ENCODE measurements around the gene NAT10.
"Not testable (repeated sequence)": the region's sequence is repeated elsewhere in the genome, so short reads cannot be mapped to it uniquely, and the experiment has no call there.

NAT10 gene

DNA sequence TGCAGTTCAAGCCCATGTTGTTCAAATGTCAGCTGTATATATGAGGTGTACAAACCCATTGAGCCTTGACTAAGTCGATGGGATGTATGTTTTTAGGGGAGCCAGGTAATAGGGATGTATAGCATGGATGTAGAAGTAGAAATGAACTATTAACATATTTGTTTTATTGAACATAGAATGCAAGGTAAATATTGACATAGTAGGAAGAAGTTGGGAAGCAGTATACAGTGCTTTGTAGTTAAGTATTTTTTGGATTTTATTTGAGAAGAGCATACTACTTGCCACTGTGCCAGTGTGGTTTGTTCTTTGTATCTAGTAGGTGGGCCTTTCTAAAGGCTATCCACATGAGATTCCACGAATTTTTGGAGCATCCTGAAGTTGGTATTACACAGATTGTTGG lies 20.8 kb upstream of the NAT10 start:
- Histone ChIP-seq H3K27ac (no peak overlapping the region), H3K4me3 (no peak overlapping the region)
- no peak for DNase-seq (ENCODE audit: low spot score)
- TF ChIP-seq, protein P1, sequence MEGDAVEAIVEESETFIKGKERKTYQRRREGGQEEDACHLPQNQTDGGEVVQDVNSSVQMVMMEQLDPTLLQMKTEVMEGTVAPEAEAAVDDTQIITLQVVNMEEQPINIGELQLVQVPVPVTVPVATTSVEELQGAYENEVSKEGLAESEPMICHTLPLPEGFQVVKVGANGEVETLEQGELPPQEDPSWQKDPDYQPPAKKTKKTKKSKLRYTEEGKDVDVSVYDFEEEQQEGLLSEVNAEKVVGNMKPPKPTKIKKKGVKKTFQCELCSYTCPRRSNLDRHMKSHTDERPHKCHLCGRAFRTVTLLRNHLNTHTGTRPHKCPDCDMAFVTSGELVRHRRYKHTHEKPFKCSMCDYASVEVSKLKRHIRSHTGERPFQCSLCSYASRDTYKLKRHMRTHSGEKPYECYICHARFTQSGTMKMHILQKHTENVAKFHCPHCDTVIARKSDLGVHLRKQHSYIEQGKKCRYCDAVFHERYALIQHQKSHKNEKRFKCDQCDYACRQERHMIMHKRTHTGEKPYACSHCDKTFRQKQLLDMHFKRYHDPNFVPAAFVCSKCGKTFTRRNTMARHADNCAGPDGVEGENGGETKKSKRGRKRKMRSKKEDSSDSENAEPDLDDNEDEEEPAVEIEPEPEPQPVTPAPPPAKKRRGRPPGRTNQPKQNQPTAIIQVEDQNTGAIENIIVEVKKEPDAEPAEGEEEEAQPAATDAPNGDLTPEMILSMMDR (IDR thresholded peaks at IDR 0.05) = no peak

DNA sequence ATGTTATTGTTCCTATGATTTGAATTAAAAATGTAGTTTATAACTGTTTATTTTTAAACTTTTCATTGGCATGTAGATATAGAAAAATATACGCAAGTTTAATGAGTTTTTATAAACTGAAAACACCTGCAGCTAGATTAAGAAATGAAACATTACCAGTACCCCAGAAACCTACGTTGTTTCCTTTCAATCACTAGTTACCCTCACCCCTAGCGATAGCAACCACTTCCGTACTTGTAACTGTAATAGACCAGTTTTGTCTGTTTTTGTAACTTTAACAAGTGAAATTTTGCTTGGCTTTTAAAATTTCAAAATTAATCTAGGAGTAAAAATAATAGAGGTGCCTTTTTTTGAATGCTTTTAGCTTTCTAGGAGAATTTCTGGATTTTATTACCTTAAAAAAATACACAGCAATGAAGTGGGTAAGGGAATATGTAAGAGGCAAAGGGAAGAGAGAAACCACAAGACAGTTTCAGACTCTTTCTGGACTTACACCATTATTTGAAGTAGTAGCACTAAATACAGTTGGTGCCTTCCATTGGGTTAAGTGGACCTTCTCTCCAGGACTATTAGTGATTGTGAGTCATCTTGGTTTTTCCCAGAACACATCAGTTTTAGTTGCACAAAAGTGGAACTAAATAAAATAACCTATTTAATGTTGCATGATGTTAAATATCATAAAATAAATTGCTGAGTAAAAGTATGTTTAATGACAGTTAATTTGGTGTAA lies 18.7 kb upstream of the NAT10 start:
- DNase-seq (ENCODE audit: low spot score) = no peak
- TF ChIP-seq, protein P1 (IDR thresholded peaks at IDR 0.05) = no peak
- H3K27ac ChIP-seq = no peak overlapping the region
- no peak overlapping the region for H3K4me3 ChIP-seq

DNA sequence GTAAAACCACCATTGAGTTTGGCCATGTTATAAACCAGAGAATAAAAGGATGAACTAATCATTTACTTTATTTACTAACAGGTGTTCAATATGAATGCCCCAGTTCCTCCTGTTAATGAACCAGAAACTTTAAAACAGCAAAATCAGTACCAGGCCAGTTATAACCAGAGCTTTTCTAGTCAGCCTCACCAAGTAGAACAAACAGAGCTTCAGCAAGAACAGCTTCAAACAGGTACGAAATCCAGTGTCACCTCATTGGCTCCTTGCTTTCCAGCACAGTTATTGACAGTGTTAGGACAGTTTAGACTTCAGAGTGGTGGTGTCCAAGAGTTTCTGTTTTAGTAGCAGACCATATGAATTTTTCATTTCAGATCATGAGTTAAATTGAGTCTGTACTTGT lies 13.6 kb upstream of the NAT10 start:
- TF ChIP-seq, protein P1 (IDR thresholded peaks at IDR 0.05) = no peak
- Histone ChIP-seq H3K4me3 (no peak overlapping the region), H3K27ac (no peak overlapping the region)
- DNase-seq (ENCODE audit: low spot score) = no peak

DNA sequence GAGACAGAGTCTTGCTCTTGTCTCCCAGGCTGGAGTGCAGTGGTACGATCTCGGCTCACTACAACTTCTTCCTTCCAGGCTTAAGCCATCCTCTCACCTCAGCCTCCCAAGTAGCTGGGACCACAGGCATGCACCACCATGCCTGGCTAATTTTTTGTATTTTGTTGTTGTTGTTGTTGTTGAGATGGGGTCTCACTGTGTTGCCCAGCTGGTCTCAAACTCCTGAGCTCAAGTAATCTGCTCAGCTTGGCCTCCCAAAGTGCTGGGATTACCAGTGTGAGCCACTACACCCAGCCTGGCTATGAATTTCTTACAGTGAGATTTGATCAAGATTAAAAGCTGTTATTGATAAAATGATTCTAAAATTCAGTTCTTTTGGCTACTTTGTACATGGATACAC lies 10.5 kb upstream of the NAT10 start:
- not testable (repeated sequence) for H3K4me3 ChIP-seq; DNase-seq (ENCODE audit: low spot score); H3K27ac ChIP-seq

- DNase-seq (ENCODE audit: low spot score) = no peak
- Histone ChIP-seq H3K27ac (no peak overlapping the region), H3K4me3 (no peak overlapping the region)
- TF ChIP-seq, protein P1 (IDR thresholded peaks at IDR 0.05) = no peak
Measured at GRCh38 chr11:34098813-34099212, 6.6 kb upstream of the NAT10 start.

GRCh38 chr11:34104680-34105078 lies 750 bp upstream of the NAT10 start:
- Histone ChIP-seq H3K4me3 (peak overlapping the region; percentile 86), H3K27ac (peak overlapping the region; percentile 94 to 95)
- TF ChIP-seq, protein P1 (IDR thresholded peaks at IDR 0.05) = no peak
- no peak for DNase-seq (ENCODE audit: low spot score)

DNA sequence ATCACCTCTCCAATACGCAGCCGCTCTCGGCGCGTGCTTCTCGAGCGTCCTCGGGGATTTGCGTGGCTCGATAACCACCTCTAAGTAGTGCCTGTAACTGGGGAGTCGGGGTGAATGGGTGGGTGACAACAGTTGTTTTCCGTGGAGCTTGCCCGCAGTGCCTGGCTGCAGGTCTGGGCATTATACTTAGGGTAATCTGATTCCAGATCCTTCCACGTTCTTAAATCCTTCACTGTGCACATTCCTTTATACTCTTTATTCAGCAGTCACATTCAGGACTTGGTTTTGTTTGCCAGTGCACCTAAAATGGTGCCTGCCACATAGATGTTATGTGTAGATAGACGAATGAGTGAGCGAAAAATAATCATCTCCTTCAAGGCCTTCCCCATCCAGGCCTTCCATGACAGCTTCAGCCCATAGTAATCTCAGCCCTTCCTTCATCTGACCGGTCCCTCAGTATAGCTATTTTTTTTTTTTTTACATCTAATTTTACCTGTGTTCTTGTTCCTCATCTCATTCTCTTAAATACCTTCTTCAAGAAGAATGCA lies 602 bp downstream of the NAT10 start:
- TF ChIP-seq, protein P1 (IDR thresholded peaks at IDR 0.05) = no peak
- Histone ChIP-seq H3K27ac (peak overlapping the region; percentile 94 to 95), H3K4me3 (peak overlapping the region; percentile 86)
- DNase-seq (ENCODE audit: low spot score) = no peak

Data from coronary artery (tissue), 2 donors.